Stimulated activated CD8-positive, alpha-beta memory T cell treated with anti-CD3 and anti-CD28 coated beads, Interleukin-15, amount 100 ng/mL, for 1 hour (primary cell): ENCODE results near the gene EXOSC7.

Source experiments
- DNase-seq: peaks from one replicate; pipeline ENCODE4 v3.0.0-alpha.2; 2020; ENCODE audit warnings: low read depth

The EXOSC7 gene

DNA sequence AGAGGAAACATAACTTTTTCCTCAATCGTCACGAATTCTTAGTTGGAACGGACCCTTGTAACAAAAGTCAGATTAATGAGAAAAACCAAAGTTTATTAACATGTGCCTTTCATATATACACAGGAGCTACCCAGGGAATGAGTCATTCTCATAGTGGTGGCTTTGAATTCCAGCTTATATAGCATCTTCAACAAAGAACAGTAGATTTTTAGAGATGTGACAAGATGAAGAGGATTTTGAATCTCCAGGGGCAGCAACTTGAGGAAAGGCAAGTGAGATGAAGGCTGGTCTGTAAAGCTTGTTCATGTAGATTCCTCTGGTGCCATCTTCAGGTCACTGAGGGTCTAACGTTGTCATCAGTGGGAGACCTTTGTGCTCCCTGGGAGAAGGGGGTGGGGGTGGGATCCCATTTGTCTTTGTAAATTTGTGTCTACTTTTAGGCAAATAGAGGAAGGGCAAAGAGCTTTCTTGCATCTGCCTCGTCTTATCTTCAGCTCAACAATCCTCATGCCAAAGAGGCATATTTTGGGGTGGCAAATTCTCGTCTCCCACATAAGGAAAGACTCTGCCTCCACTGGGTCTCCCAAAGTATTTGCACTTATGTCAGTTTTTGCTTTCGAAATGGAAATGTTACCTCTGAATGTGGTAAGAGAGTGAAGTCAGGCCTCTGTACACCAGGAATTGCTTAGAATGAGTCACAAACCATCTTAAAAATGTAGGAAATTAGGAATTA lies 79.5 kb downstream of the EXOSC7 start:
- no peak for DNase-seq

DNA sequence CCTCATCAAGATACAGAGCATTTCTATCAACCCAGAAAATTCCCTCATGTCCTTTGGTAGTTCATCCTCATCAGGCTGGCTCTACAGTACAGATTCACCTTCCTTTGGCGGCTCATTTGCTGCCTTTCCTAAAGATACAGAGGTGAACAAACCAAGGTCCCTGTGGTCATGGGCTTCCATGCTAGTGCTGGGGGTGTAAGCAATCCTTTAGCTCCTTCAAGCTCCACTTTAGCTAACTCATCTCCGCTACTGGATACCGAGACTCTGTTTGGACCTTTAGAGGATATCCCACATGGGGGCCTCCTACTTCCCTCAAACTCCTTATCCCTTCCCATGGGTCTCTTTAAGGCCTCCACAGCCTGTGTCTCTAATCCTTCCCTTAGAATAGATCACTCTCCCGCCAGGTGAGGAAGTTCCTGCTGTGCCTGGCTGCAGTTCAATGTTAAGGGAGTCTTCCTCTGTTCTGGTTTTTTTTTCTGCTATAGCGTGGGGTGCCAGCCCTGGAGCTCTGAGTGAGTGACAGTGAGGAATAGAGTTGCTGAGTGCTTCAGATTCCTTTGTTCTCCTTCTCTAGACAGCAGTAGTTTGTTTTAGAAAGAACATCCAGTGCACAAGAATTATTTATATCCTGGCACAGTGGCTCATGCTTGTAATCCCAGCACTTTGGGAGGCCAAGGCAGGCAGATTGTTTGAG lies 80.7 kb downstream of the EXOSC7 start:
- no peak for DNase-seq

DNA sequence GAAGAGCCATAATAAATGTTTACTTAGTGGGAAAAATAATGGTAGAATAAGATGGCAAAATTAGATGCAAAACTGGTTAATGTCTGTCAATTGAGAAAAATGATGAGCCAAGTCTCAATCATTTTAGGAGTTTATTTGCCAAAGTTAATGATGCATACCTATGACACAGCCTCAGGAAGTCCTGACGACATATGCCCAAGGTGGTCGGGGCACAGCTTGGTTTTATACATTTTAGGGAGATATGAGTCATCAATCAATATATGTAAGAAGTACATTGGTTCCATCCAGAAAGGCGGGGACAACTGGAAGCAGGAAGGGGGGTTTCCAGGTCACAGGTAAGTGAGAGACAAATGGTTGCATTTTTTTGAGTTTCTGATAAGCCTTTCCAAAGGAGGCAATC lies 81.5 kb downstream of the EXOSC7 start:
- no peak for DNase-seq

DNA sequence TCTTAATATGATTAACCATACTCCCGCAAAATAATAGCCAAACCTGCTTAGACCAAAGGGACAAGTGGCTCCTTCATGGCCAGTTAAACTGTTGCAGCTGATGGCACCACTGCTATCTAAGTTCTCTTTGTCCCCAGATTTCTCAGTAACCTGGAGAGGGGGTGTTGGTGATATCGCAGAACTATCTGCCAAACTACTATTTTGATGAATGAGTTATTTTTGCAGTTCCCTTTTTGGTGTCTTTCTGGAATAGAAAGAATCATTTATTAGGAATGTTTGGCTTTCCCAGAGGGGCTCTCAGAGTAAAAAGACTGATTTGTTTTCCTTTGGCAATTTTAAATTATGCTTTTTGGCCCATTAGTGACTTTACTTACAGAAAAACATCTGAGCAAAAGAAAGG lies 83.1 kb downstream of the EXOSC7 start:
- no peak for DNase-seq

DNA sequence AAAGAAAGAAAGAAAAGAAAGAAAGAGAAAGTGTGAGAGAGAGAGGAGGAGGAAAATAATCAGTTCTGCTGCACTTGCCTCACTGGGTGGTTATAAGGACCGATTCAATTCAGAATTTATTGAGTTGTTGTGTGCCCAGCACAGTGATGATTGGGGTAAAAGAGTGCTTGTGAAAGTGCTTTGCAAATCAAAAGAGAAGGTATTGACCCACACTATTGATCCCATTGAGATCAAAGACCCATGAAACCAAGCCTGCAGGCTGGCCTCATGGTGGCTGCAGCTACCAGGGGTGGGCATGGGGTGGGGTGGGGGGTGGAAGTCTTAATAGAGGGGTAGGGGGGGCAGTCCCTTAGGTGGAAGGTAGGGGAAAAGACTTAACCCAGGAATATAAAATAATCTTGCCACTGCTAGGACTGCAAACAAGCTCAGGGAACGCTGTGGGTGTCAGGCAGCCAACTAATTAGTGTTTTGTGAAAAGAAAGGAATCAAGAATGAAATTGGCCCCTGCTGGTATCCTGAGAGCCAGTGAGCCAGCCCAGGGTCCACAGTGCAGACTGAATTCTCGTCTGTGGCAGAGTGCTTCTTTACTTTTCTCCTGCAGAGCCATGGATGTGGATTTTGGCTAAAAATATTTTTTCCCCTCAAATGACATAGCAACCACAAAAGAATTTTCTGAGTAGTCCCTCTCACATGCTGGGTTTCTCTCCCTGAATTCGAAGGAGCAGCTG lies 84.3 kb downstream of the EXOSC7 start:
- DNase-seq = no peak
